ENCODE data around the gene STRBP. TPM values are rescaled to one million over a fixed set of nuclear protein-coding genes. Genes with fewer than 3 reads are reported as not detected.

Gene STRBP
- total and polyA plus RNA-seq, 4 experiments from 2014 or later = 17.5 to 23.8 (median 21.3) TPM

DNA sequence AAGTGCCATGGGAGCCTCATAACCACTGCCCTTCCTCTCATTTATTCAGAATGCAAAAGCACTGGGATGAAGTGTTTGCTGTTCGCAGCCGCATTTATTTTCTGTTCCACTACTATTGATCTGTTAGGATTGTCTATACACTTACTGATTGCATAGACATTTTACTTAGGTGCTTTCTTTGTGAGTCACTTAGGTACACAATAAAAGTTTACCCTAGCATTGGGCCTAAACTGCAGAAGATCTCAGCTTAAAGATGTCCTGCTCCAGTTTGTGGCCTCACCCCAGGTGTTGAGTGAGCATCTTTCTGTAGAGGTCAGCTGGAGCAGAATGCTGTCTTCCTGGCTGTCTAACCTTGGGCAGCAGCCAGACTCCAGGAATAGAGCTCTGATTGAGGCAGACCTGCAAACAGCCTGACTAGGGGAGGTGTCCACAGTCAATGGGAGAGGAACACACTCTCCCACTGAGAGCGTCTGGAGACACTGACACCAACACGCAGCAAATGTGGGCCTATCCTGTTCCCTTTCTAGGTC lies 181.0 kb downstream of the STRBP start:
- no peaks in the 10 kb centered on the region for H3K4me1 ChIP-seq (ENCODE audit: insufficient read depth, low read length)
- no peak overlapping the region for H3K27ac ChIP-seq (ENCODE audit: low read depth, low read length)
- DNase-seq = no peak
- intact Hi-C loops (cut with micrococcal nuclease) = no loop called here
- H3K27me3 Mint-ChIP-seq = no peaks in the 10 kb centered on the region
- no peaks in the 10 kb centered on the region for H3K4me1 Mint-ChIP-seq
- ChIA-PET CTCF (ENCODE audit: partially characterized antibody) (no interaction called here), POLR2A (ENCODE audit: partially characterized antibody) (no interaction called here)
- peaks cover 0 to 2% (median 0%) of the 10 kb centered on the region in 8 donors for H3K9me3 Mint-ChIP-seq
- H3K4me3 Mint-ChIP-seq = no peak overlapping the region
- no peaks in the 10 kb centered on the region for H3K9me3 ChIP-seq (ENCODE audit: control insufficient read depth in 1 of 2, low read length in 2 of 2)
- H3K4me3 ChIP-seq (ENCODE audit: low read length in 2 of 2) = no peak overlapping the region
- peaks cover 35 to 74% of the 10 kb centered on the region in 2 donors for H3K36me3 Mint-ChIP-seq
- H3K36me3 ChIP-seq (ENCODE audit: insufficient read depth, low read length) = peaks cover 18% of the 10 kb centered on the region
- H3K27ac Mint-ChIP-seq = peak overlapping the region in 2 of 7 donors; percentile 12 to 53
- no peaks in the 10 kb centered on the region for H3K27me3 ChIP-seq (ENCODE audit: insufficient read depth, low read length)

DNA sequence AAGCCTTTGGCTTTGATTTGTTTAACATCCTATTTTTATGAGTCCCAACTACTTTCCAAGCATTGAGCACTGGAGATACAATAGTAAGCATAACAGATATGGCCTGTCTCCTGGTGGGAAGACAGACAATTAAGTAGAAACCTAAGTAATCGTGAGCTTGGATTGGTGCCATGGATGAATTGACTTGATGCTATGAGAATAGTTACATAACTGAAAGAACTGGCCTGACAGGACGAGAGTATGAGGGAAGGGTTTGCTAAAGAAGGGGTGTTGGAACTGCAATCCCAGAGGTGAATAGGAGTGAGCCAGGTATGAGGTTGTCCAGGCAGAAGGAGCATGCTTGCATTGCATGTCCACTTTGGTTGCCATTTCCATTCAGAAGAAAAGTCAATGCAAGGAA lies 182.5 kb downstream of the STRBP start:
- peak overlapping the region in 2 of 7 donors; percentile 18 to 66 for H3K27ac Mint-ChIP-seq
- peaks cover 32 to 72% of the 10 kb centered on the region in 2 donors for H3K36me3 Mint-ChIP-seq

DNA sequence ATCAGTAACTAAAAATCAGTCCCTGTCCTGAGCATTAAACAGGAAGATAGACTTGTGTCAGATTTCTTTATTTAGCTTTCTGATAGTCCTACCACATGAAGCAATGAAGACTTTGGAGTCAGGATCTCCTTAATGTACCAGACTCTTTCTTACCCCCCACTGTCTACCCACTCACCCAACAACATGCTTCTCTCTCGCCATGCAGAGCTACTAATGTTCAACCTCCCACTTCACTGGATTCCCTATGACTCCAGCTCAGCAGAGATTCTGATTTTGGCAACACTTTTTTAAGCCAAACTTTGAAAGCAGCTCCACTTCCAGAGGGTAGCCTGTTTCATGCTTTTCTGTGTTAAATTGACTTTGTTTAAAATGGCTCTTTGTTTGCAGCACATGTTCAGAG lies 184.1 kb downstream of the STRBP start:
- peaks cover 0 to 2% (median 0%) of the 10 kb centered on the region in 8 donors for H3K9me3 Mint-ChIP-seq

More for the DNA sequence above, 182.5 kb downstream of the STRBP start:
- Mint-ChIP-seq H3K4me1 (no peaks in the 10 kb centered on the region), H3K9me3 (no peaks in the 10 kb centered on the region), H3K4me3 (no peak overlapping the region), H3K27me3 (no peaks in the 10 kb centered on the region)
- Histone ChIP-seq H3K9me3 (ENCODE audit: control insufficient read depth in 1 of 2, low read length in 2 of 2) (no peaks in the 10 kb centered on the region), H3K4me3 (ENCODE audit: low read length in 2 of 2) (no peak overlapping the region), H3K27ac (ENCODE audit: low read depth, low read length) (no peak overlapping the region), H3K27me3 (ENCODE audit: insufficient read depth, low read length) (no peaks in the 10 kb centered on the region), H3K4me1 (ENCODE audit: insufficient read depth, low read length) (no peaks in the 10 kb centered on the region), H3K36me3 (ENCODE audit: insufficient read depth, low read length) (peaks cover 4% of the 10 kb centered on the region)
- POLR2A ChIA-PET (ENCODE audit: partially characterized antibody) = no interaction called here
- intact Hi-C loops (cut with micrococcal nuclease) = no loop called here
- no peak for DNase-seq
- CTCF ChIA-PET (ENCODE audit: partially characterized antibody) = interaction anchor here (2.6 kb wide), 1 partner anchor 264 kb away, joined by 11 read pairs; no protein-coding TSS in a partner anchor

DNA sequence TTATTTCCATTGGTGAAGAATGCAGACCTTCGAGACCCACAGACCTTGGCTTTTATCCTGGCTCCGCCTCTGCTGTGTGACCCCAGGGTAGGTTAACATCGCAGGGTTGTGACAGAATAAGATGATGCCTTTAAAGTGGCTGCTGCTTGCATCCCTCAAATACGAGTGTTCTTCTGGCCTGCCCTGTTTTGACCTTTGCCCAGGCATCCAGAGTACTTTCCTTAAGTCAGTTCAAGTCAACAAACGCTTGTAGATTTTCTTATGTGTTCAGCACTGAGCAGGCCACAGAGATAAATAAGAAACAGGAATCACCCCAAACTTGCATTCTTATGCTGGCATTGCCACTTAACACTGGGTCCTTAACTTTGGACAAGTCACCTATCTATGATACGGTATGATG lies 184.7 kb downstream of the STRBP start:
- no peaks in the 10 kb centered on the region for H3K4me1 Mint-ChIP-seq
- Histone ChIP-seq H3K27ac (ENCODE audit: low read depth, low read length) (no peak overlapping the region), H3K9me3 (ENCODE audit: control insufficient read depth in 1 of 2, low read length in 2 of 2) (no peaks in the 10 kb centered on the region), H3K4me1 (ENCODE audit: insufficient read depth, low read length) (no peaks in the 10 kb centered on the region), H3K36me3 (ENCODE audit: insufficient read depth, low read length) (peaks cover 5% of the 10 kb centered on the region), H3K27me3 (ENCODE audit: insufficient read depth, low read length) (no peaks in the 10 kb centered on the region), H3K4me3 (ENCODE audit: low read length in 2 of 2) (no peak overlapping the region)
- H3K4me3 Mint-ChIP-seq = no peak overlapping the region
- CTCF ChIA-PET (ENCODE audit: partially characterized antibody) = interaction anchor here (0.8 to 3.1 kb wide), 3 partner anchors 11 to 267 kb away, joined by 3 to 35 read pairs (median 11); no protein-coding TSS in a partner anchor
- intact Hi-C loops (cut with micrococcal nuclease) = no loop called here
- no peaks in the 10 kb centered on the region for H3K27me3 Mint-ChIP-seq
- POLR2A ChIA-PET (ENCODE audit: partially characterized antibody) = no interaction called here
- H3K9me3 Mint-ChIP-seq = peaks cover 0 to 2% (median 0%) of the 10 kb centered on the region in 8 donors
- H3K36me3 Mint-ChIP-seq = peaks cover 38 to 64% of the 10 kb centered on the region in 2 donors
- DNase-seq = no peak
- H3K27ac Mint-ChIP-seq = peak overlapping the region in 2 of 7 donors; percentile 48 to 66

More for the DNA sequence above, 184.1 kb downstream of the STRBP start:
- ChIA-PET POLR2A (ENCODE audit: partially characterized antibody) (no interaction called here), CTCF (ENCODE audit: partially characterized antibody) (interaction anchor here (0.8 to 2.6 kb wide), 2 partner anchors 11 to 266 kb away, joined by 3 to 11 read pairs; no protein-coding TSS in a partner anchor)
- H3K4me3 ChIP-seq (ENCODE audit: low read length in 2 of 2) = no peak overlapping the region
- no peaks in the 10 kb centered on the region for H3K9me3 ChIP-seq (ENCODE audit: control insufficient read depth in 1 of 2, low read length in 2 of 2)
- Mint-ChIP-seq H3K4me3 (no peak overlapping the region), H3K27ac (peak overlapping the region in 3 of 7 donors; percentile 5 to 66 (median 37)), H3K36me3 (peaks cover 38 to 67% of the 10 kb centered on the region in 2 donors), H3K4me1 (no peaks in the 10 kb centered on the region), H3K27me3 (no peaks in the 10 kb centered on the region)
- no peaks in the 10 kb centered on the region for H3K4me1 ChIP-seq (ENCODE audit: insufficient read depth, low read length)
- H3K36me3 ChIP-seq (ENCODE audit: insufficient read depth, low read length) = peaks cover 5% of the 10 kb centered on the region
- intact Hi-C loops (cut with micrococcal nuclease) = no loop called here
- no peak for DNase-seq
- H3K27ac ChIP-seq (ENCODE audit: low read depth, low read length) = no peak overlapping the region
- no peaks in the 10 kb centered on the region for H3K27me3 ChIP-seq (ENCODE audit: insufficient read depth, low read length)

DNA sequence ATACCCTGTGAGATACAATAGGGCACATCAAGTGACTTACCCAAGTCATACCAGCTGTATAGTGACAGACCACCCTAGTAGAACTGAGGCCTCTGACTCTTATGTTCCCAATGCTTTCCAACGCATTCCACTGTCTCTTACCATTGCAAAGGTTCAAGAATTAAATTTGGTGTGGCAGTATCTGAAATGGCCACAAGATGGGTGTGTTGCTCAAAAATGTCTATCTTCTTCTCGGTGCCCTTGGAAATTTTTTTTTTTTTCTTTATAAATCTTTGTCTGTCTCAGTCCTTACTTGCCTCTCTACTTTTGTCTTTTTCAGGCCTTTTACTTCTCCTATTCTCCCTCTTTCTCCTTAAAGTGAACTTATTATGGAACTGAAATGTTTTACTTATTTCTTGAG lies 186.6 kb downstream of the STRBP start:
- Mint-ChIP-seq H3K4me1 (no peaks in the 10 kb centered on the region), H3K9me3 (peaks cover 0 to 2% (median 0%) of the 10 kb centered on the region in 8 donors), H3K27ac (peak overlapping the region in 2 of 7 donors; percentile 16 to 62), H3K36me3 (peaks cover 40 to 68% of the 10 kb centered on the region in 2 donors), H3K4me3 (no peak overlapping the region), H3K27me3 (no peaks in the 10 kb centered on the region)
- CTCF ChIA-PET (ENCODE audit: partially characterized antibody) = interaction anchor here (0.9 to 3.1 kb wide), 3 partner anchors 11 to 268 kb away, joined by 3 to 35 read pairs (median 6); no protein-coding TSS in a partner anchor
- intact Hi-C loops (cut with micrococcal nuclease) = loop anchor here (1.0 kb wide), 1 partner anchor 268 kb away; no protein-coding TSS in a partner anchor
- Histone ChIP-seq H3K36me3 (ENCODE audit: insufficient read depth, low read length) (peaks cover 5% of the 10 kb centered on the region), H3K4me1 (ENCODE audit: insufficient read depth, low read length) (no peaks in the 10 kb centered on the region), H3K9me3 (ENCODE audit: control insufficient read depth in 1 of 2, low read length in 2 of 2) (no peaks in the 10 kb centered on the region), H3K4me3 (ENCODE audit: low read length in 2 of 2) (no peak overlapping the region), H3K27me3 (ENCODE audit: insufficient read depth, low read length) (no peaks in the 10 kb centered on the region), H3K27ac (ENCODE audit: low read depth, low read length) (no peak overlapping the region)
- POLR2A ChIA-PET (ENCODE audit: partially characterized antibody) = no interaction called here
- DNase-seq = peak in 4 of 5 donors; percentile 8 to 24 (median 20)

DNA sequence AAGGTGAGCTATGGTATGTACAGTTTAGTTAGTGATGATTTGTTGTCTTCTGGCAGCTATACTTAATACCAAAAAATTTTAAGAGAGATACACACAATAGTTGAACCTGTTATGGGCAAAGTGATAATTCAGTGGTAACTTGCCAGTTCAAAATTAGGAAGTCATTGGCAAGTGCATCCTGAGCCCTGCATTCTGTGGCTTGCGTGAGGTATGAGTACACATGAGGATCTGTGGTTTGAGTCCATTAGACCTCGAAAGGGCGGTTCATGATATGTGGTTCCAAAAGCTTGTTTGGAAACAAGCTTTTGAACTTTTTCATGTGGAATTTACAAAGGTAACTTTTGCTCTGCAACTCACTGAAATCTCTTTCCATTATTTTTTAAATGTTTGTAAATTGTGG lies 187.9 kb downstream of the STRBP start:
- H3K27me3 ChIP-seq (ENCODE audit: insufficient read depth, low read length) = no peaks in the 10 kb centered on the region
- no peaks in the 10 kb centered on the region for H3K9me3 ChIP-seq (ENCODE audit: control insufficient read depth in 1 of 2, low read length in 2 of 2)
- H3K27ac ChIP-seq (ENCODE audit: low read depth, low read length) = no peak overlapping the region
- H3K27ac Mint-ChIP-seq = no peak overlapping the region
- no peak for DNase-seq
- intact Hi-C loops (cut with micrococcal nuclease) = no loop called here
- peaks cover 42 to 72% of the 10 kb centered on the region in 2 donors for H3K36me3 Mint-ChIP-seq
- H3K9me3 Mint-ChIP-seq = peaks cover 0 to 2% (median 0%) of the 10 kb centered on the region in 8 donors
- no peaks in the 10 kb centered on the region for H3K4me1 ChIP-seq (ENCODE audit: insufficient read depth, low read length)
- H3K4me3 ChIP-seq (ENCODE audit: low read length in 2 of 2) = no peak overlapping the region
- no peaks in the 10 kb centered on the region for H3K27me3 Mint-ChIP-seq
- peaks cover 5% of the 10 kb centered on the region for H3K36me3 ChIP-seq (ENCODE audit: insufficient read depth, low read length)
- no peaks in the 10 kb centered on the region for H3K4me1 Mint-ChIP-seq
- ChIA-PET CTCF (ENCODE audit: partially characterized antibody) (interaction anchor here (0.9 to 3.1 kb wide), 2 partner anchors 269 kb away, joined by 4 to 35 read pairs; no protein-coding TSS in a partner anchor), POLR2A (ENCODE audit: partially characterized antibody) (no interaction called here)
- H3K4me3 Mint-ChIP-seq = no peak overlapping the region

DNA sequence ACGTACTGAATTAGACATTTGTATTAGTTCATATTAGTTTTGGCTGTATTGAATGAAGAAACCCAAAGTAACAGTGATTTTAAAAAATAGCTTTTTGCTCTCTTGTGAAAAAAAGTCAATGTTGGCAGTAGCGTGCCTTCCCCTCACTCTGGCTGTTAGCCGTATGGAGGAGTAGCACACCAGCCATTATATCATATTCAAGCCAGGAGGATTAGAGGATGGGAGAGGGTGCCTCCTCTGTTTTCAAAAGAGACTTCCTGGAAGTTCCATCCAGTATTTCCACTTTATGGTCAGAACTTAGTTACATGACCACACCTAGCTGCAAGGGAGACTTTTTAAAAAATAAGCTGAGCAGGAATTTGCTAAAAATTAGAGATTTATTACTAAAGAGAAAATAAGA lies 193.8 kb downstream of the STRBP start:
- CTCF ChIA-PET (ENCODE audit: partially characterized antibody) = no interaction called here
- peaks cover 3% of the 10 kb centered on the region for H3K36me3 ChIP-seq (ENCODE audit: insufficient read depth, low read length)
- no peaks in the 10 kb centered on the region for H3K9me3 ChIP-seq (ENCODE audit: control insufficient read depth in 1 of 2, low read length in 2 of 2)
- no peaks in the 10 kb centered on the region for H3K27me3 ChIP-seq (ENCODE audit: insufficient read depth, low read length)
- intact Hi-C loops (cut with micrococcal nuclease) = no loop called here
- DNase-seq = no peak
- no peak overlapping the region for H3K4me3 Mint-ChIP-seq
- H3K27me3 Mint-ChIP-seq = no peaks in the 10 kb centered on the region
- H3K4me1 Mint-ChIP-seq = peaks cover 0 to 4% (median 0%) of the 10 kb centered on the region in 4 donors
- H3K27ac ChIP-seq (ENCODE audit: low read depth, low read length) = no peak overlapping the region
- H3K36me3 Mint-ChIP-seq = peaks cover 40 to 78% of the 10 kb centered on the region in 2 donors
- H3K27ac Mint-ChIP-seq = peak overlapping the region in 1 of 7 donors; percentile 57
- H3K9me3 Mint-ChIP-seq = peaks cover 0 to 2% (median 0%) of the 10 kb centered on the region in 8 donors
- H3K4me1 ChIP-seq (ENCODE audit: insufficient read depth, low read length) = no peaks in the 10 kb centered on the region
- no peak overlapping the region for H3K4me3 ChIP-seq (ENCODE audit: low read length in 2 of 2)
- POLR2A ChIA-PET (ENCODE audit: partially characterized antibody) = no interaction called here

Data from CD4-positive, alpha-beta memory T cell (primary cell).